ENCODE measurements around the gene MPO.

MPO gene

GRCh38 chr17:58229384-58229783, 51.4 kb downstream of the MPO start:
- no peak for DNase-seq

GRCh38 chr17:58228679-58229078, 52.1 kb downstream of the MPO start:
- DNase-seq, result no peak

GRCh38 chr17:58227733-58228132, 53.0 kb downstream of the MPO start:
- no peak for DNase-seq

GRCh38 chr17:58224315-58224714, 56.4 kb downstream of the MPO start:
- DNase-seq, result no peak

Measured in SHP77 treated with DMSO at 0.1 percent for 48 hours (cell line).